C4-2B (cell line): ENCODE results near the gene UNKL.

Experiments
- CTCF ChIP-seq: fragments of 450-650 bp; conservative IDR thresholded peaks from 2 replicates; pipeline ENCODE4 v1.5.1; 2017; ENCODE audit warnings: mild to moderate bottlenecking
- ZFX ChIP-seq: fragments of 450-650 bp; IDR thresholded peaks from 2 replicates; pipeline ENCODE4 v1.6.1; 2017

GRCh38 chr16:1424028-1424427 lies 9.5 kb upstream of the UNKL start:
- TF ChIP-seq CTCF, result no peak
- no peak for TF ChIP-seq ZFX
